Mucosa of rectum (tissue), 2 donors: ENCODE data around the gene ST8SIA4.

Experiments
- H3K27ac ChIP-seq, 2 donors: one replicate each; pipeline ENCODE4 v1.7.0; 2013; ENCODE audit warnings: inconsistent platforms in 2 of 2, low read depth in 2 of 2, low read length in 2 of 2
- H3K27me3 ChIP-seq, 2 donors: one replicate each; pipeline ENCODE4 v1.7.0; 2013; ENCODE audit warnings: low read length in 2 of 2; ENCODE audit not compliant: control insufficient read depth in 2 of 2, insufficient read depth in 2 of 2
- H3K36me3 ChIP-seq, 2 donors: one replicate each; pipeline ENCODE4 v1.7.0; 2013; ENCODE audit warnings: low read length in 2 of 2; ENCODE audit not compliant: control insufficient read depth in 2 of 2, insufficient read depth in 2 of 2
- H3K4me1 ChIP-seq, 2 donors: one replicate each; pipeline ENCODE4 v1.7.0; 2013; ENCODE audit warnings: low read length in 2 of 2, mild to moderate bottlenecking in 1 of 2; ENCODE audit not compliant: control insufficient read depth in 2 of 2, insufficient read depth in 2 of 2
- H3K4me3 ChIP-seq, 2 donors: one replicate each; pipeline ENCODE4 v1.7.0; 2013; ENCODE audit warnings: low read length in 2 of 2
- H3K9ac ChIP-seq, 2 donors: one replicate each; pipeline ENCODE4 v1.7.0; 2013; ENCODE audit warnings: low read length in 2 of 2, low read depth in 1 of 2, mild to moderate bottlenecking in 1 of 2
- H3K9me3 ChIP-seq, 2 donors: one replicate each; pipeline ENCODE4 v1.7.0; 2013; ENCODE audit warnings: low read length in 2 of 2; ENCODE audit not compliant: control insufficient read depth in 2 of 2
- donor health status: healthy.
- donor health status: Normal muscosa, but diverticular disease.

Gene ST8SIA4

GRCh38 chr5:100832252-100833230 lies 70.5 kb downstream of the ST8SIA4 start:
- H3K36me3 ChIP-seq: no peaks in the 10 kb centered on the region
- no peak overlapping the region for H3K4me3 ChIP-seq
- no peaks in the 10 kb centered on the region for H3K27me3 ChIP-seq
- no peak overlapping the region for H3K9ac ChIP-seq
- H3K9me3 ChIP-seq: no peaks in the 10 kb centered on the region
- peaks cover 5 to 9% of the 10 kb centered on the region in 2 donors for H3K4me1 ChIP-seq
- H3K27ac ChIP-seq: no peak overlapping the region

- peaks cover 5 to 12% of the 10 kb centered on the region in 2 donors for H3K4me1 ChIP-seq
These were observed 74.2 kb downstream of the ST8SIA4 start for GRCh38 chr5:100828898-100829356.

GRCh38 chr5:100828071-100828897 lies 74.8 kb downstream of the ST8SIA4 start:
- Histone ChIP-seq H3K27me3 (no peaks in the 10 kb centered on the region), H3K27ac (peak overlapping the region; percentile 65 to 67), H3K36me3 (no peaks in the 10 kb centered on the region), H3K4me1 (peaks cover 5 to 12% of the 10 kb centered on the region in 2 donors), H3K9ac (no peak overlapping the region), H3K4me3 (no peak overlapping the region), H3K9me3 (no peaks in the 10 kb centered on the region)

More at GRCh38 chr5:100828898-100829356, 74.2 kb downstream of the ST8SIA4 start:
- no peaks in the 10 kb centered on the region for H3K9me3 ChIP-seq
- H3K27ac ChIP-seq: no peak overlapping the region
- H3K9ac ChIP-seq: no peak overlapping the region
- H3K27me3 ChIP-seq: no peaks in the 10 kb centered on the region
- no peak overlapping the region for H3K4me3 ChIP-seq
- H3K36me3 ChIP-seq: no peaks in the 10 kb centered on the region

GRCh38 chr5:100827481-100827889 lies 75.6 kb downstream of the ST8SIA4 start:
- Histone ChIP-seq H3K4me3 (no peak overlapping the region), H3K9ac (no peak overlapping the region)

GRCh38 chr5:100826133-100826532 lies 76.9 kb downstream of the ST8SIA4 start:
- Histone ChIP-seq H3K9ac (no peak overlapping the region), H3K4me3 (no peak overlapping the region), H3K36me3 (no peaks in the 10 kb centered on the region), H3K27ac (peak overlapping the region in 1 of 2 donors; percentile 7), H3K27me3 (no peaks in the 10 kb centered on the region), H3K4me1 (peaks cover 5 to 12% of the 10 kb centered on the region in 2 donors), H3K9me3 (no peaks in the 10 kb centered on the region)

More at GRCh38 chr5:100827481-100827889, 75.6 kb downstream of the ST8SIA4 start:
- Histone ChIP-seq H3K36me3 (no peaks in the 10 kb centered on the region), H3K27me3 (no peaks in the 10 kb centered on the region), H3K4me1 (peaks cover 5 to 12% of the 10 kb centered on the region in 2 donors), H3K27ac (peak overlapping the region; percentile 65 to 67), H3K9me3 (no peaks in the 10 kb centered on the region)

GRCh38 chr5:100824635-100825034 lies 78.4 kb downstream of the ST8SIA4 start:
- Histone ChIP-seq H3K27ac (no peak overlapping the region), H3K9me3 (no peaks in the 10 kb centered on the region), H3K4me3 (no peak overlapping the region), H3K9ac (no peak overlapping the region), H3K36me3 (no peaks in the 10 kb centered on the region), H3K27me3 (no peaks in the 10 kb centered on the region), H3K4me1 (peaks cover 5 to 12% of the 10 kb centered on the region in 2 donors)

GRCh38 chr5:100823812-100824211 lies 79.3 kb downstream of the ST8SIA4 start:
- H3K9ac ChIP-seq: no peak overlapping the region
- H3K36me3 ChIP-seq: peaks cover 0 to 4% of the 10 kb centered on the region in 2 donors
- no peak overlapping the region for H3K4me3 ChIP-seq
- no peaks in the 10 kb centered on the region for H3K9me3 ChIP-seq
- peaks cover 5 to 9% of the 10 kb centered on the region in 2 donors for H3K4me1 ChIP-seq
- H3K27me3 ChIP-seq: no peaks in the 10 kb centered on the region
- no peak overlapping the region for H3K27ac ChIP-seq

GRCh38 chr5:100821751-100822150 lies 81.3 kb downstream of the ST8SIA4 start:
- no peak overlapping the region for H3K9ac ChIP-seq
- no peaks in the 10 kb centered on the region for H3K4me1 ChIP-seq
- H3K27ac ChIP-seq: no peak overlapping the region
- no peaks in the 10 kb centered on the region for H3K9me3 ChIP-seq
- H3K36me3 ChIP-seq: peaks cover 0 to 4% of the 10 kb centered on the region in 2 donors
- no peaks in the 10 kb centered on the region for H3K27me3 ChIP-seq
- H3K4me3 ChIP-seq: no peak overlapping the region

- H3K9me3 ChIP-seq: no peaks in the 10 kb centered on the region
- H3K4me1 ChIP-seq: no peaks in the 10 kb centered on the region
- no peak overlapping the region for H3K4me3 ChIP-seq
These were observed 84.7 kb downstream of the ST8SIA4 start for GRCh38 chr5:100818340-100818739.

More at GRCh38 chr5:100818340-100818739, 84.7 kb downstream of the ST8SIA4 start:
- Histone ChIP-seq H3K27ac (no peak overlapping the region), H3K27me3 (no peaks in the 10 kb centered on the region), H3K9ac (no peak overlapping the region), H3K36me3 (peaks cover 0 to 4% of the 10 kb centered on the region in 2 donors)
